CD4-positive, alpha-beta T cell treated with Interleukin-10 for 1 hour (primary cell): ENCODE measurements around the gene CSF1.

ENCODE experiments used
- DNase-seq: peaks from one replicate; pipeline ENCODE4 v3.0.0-alpha.2; 2020

The CSF1 gene

DNA sequence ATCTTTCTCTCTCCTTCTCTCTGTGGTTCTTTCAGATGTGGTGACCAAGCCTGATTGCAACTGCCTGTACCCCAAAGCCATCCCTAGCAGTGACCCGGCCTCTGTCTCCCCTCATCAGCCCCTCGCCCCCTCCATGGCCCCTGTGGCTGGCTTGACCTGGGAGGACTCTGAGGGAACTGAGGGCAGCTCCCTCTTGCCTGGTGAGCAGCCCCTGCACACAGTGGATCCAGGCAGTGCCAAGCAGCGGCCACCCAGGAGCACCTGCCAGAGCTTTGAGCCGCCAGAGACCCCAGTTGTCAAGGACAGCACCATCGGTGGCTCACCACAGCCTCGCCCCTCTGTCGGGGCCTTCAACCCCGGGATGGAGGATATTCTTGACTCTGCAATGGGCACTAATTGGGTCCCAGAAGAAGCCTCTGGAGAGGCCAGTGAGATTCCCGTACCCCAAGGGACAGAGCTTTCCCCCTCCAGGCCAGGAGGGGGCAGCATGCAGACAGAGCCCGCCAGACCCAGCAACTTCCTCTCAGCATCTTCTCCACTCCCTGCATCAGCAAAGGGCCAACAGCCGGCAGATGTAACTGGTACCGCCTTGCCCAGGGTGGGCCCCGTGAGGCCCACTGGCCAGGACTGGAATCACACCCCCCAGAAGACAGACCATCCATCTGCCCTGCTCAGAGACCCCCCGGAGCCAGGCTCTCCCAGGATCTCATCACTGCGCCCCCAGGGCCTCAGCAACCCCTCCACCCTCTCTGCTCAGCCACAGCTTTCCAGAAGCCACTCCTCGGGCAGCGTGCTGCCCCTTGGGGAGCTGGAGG, 12.7 kb downstream of the CSF1 start:
- DNase-seq, result no peak

DNA sequence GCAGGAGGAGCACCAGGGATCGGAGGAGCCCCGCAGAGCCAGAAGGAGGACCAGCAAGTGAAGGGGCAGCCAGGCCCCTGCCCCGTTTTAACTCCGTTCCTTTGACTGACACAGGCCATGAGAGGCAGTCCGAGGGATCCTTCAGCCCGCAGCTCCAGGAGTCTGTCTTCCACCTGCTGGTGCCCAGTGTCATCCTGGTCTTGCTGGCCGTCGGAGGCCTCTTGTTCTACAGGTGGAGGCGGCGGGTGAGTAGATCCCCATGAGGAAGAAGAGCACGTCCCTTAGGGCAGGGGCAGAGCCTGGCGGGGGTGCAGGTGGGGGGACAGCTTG, 13.3 kb downstream of the CSF1 start:
- DNase-seq, result no peak

DNA sequence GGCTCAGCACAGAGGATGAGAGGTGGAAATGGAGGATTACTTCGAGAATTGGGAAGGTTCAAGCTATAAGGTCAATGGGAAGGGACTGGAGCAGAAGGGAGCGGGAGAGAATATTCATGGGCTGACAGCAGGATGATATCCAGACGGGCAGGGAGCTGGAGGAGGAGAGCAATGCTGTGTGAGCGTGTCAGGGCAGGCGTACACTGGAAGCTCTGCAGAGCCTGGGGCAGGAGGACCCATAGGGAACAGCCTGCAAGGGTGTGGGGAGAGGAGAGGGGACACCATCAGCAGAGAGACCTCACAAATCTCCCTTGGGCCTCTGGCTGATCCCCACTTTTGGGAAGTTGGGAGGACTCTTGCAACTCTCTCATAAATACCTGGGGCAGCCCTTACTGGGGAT, 13.7 kb downstream of the CSF1 start:
- DNase-seq, result no peak

DNA sequence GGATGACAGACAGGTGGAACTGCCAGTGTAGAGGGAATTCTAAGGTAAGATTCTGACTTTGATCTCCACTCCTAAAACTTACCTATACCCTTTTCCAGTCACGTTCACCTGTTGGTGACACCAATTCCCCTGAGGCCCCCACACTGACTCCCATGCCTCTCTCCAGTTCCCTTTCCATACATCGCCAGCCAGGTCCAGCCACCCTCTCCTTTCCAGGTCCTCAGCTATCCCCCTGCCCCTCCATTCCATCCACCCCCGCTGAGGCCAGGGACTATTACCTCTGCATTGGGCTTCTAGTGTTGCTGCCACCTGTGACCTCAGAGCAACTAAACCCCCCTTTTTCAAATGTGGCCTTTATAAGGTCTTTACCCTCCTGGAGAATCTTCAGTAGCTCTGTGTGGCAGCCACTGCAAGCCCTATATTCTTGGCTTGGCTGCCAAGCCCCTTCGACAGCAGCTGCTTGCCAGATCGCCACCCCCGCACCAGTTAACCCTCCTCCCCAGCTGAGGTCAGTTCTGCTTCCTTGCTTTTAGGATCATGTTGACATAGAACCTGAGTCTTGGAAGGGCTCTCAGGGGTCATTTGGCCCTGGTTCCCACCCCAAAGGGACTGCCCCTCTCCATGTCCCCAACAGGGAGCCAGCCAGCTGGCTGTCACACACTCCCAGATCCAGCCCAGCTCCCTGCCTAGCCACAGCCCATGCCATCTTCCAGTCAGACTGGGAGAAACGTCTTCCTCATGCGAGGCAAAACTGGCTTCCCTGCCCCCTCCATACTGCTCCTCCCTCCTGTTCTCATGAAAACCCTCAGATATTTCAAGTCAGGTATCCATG, 14.7 kb downstream of the CSF1 start:
- no peak for DNase-seq

DNA sequence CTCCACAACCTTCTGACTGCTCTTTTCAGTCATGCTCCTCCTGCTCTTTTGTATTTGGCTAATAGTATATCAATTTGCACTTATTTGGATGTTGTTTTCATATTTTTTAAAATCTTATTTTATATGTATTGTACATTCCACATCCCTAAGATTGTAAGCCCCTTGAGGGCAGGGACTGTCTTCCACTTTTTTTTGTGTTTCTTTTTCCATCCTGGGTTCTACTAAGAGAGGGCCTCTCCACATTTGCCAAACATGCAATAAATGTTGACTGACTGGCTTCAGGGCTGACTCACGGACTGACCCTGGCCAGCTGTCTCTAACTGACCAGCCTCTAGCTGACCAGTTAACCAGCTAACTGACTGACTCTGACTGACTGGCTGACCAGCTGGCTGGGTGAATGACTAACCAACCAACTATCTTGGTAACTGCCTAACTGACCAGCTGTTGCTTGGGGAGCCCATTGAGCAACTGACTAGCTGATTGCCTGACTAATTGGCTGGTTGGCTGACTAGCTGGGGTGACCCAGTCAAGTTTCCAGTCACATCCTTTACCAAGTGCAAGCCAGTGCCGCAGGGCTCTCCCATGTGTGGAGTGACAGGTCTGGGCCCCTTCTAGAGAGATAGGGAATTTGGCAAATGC, 16.1 kb downstream of the CSF1 start:
- DNase-seq, result no peak

DNA sequence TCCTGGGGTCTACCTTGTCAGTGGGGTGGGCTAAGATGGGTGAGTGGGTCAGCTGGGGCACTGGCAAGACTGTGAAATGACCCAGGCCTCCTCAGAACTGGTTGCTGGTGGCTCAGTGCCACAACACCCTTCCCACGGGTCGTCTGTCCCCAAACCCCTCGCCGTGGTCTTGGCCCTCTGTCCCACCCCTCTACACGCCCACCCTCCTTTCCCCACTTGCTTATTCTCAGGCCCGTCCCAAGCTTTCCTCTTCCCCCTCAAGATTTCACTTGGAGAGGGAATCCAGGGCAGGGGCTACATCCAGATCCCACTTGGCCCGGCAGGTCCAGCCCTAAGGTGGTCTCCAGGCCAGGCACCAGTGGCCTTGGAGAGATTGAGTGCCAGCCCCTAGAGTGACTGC, 16.7 kb downstream of the CSF1 start:
- no peak for DNase-seq

DNA sequence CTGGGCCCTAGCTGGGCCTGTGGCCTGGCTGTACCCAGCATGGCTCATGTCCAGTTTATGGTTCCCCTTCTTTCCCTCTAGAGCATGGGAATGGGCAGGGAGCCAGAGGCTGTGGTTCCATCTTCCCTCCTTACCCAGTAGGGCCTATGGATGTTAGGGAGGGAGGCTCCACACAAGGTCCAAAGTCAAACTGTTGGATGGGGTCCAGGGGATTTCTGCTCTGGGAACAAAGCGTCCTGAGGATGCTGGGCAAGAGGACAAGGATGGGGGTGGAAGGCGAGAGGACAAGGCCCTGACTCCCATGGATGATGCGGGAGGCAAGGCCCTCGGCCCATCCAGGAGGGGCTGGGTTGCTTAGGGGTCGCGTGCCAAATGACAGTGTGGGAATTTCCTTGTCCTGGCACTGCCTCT, 17.3 kb downstream of the CSF1 start:
- DNase-seq, result no peak

DNA sequence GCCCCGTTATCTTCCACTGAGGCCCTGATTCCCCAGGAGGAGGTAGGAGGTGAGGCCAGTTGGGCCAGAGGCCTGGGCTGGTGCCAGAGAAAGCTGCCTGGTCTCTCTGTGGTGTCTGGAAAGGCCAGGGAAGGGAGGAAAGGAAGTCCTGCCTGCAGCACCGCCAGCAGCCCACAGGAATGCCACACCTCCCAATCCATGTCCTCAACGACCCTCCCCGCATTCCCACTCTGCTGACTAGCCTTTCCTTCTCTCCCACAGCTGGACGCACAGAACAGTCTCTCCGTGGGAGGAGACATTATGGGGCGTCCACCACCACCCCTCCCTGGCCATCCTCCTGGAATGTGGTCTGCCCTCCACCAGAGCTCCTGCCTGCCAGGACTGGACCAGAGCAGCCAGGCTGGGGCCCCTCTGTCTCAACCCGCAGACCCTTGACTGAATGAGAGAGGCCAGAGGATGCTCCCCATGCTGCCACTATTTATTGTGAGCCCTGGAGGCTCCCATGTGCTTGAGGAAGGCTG, 18.0 kb downstream of the CSF1 start:
- no peak for DNase-seq

DNA sequence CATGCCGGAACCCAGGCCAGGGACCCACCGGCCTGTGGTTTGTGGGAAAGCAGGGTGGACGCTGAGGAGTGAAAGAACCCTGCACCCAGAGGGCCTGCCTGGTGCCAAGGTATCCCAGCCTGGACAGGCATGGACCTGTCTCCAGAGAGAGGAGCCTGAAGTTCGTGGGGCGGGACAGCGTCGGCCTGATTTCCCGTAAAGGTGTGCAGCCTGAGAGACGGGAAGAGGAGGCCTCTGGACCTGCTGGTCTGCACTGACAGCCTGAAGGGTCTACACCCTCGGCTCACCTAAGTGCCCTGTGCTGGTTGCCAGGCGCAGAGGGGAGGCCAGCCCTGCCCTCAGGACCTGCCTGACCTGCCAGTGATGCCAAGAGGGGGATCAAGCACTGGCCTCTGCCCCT, 18.5 kb downstream of the CSF1 start:
- no peak for DNase-seq

DNA sequence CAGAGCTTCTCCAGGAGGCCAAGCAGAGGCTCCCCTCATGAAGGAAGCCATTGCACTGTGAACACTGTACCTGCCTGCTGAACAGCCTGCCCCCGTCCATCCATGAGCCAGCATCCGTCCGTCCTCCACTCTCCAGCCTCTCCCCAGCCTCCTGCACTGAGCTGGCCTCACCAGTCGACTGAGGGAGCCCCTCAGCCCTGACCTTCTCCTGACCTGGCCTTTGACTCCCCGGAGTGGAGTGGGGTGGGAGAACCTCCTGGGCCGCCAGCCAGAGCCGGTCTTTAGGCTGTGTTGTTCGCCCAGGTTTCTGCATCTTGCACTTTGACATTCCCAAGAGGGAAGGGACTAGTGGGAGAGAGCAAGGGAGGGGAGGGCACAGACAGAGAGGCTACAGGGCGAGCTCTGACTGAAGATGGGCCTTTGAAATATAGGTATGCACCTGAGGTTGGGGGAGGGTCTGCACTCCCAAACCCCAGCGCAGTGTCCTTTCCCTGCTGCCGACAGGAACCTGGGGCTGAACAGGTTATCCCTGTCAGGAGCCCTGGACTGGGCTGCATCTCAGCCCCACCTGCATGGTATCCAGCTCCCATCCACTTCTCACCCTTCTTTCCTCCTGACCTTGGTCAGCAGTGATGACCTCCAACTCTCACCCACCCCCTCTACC, 19.1 kb downstream of the CSF1 start:
- DNase-seq, result no peak

DNA sequence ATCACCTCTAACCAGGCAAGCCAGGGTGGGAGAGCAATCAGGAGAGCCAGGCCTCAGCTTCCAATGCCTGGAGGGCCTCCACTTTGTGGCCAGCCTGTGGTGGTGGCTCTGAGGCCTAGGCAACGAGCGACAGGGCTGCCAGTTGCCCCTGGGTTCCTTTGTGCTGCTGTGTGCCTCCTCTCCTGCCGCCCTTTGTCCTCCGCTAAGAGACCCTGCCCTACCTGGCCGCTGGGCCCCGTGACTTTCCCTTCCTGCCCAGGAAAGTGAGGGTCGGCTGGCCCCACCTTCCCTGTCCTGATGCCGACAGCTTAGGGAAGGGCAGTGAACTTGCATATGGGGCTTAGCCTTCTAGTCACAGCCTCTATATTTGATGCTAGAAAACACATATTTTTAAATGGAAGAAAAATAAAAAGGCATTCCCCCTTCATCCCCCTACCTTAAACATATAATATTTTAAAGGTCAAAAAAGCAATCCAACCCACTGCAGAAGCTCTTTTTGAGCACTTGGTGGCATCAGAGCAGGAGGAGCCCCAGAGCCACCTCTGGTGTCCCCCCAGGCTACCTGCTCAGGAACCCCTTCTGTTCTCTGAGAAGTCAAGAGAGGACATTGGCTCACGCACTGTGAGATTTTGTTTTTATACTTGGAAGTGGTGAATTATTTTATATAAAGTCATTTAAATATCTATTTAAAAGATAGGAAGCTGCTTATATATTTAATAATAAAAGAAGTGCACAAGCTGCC, 19.8 kb downstream of the CSF1 start:
- DNase-seq, result no peak

DNA sequence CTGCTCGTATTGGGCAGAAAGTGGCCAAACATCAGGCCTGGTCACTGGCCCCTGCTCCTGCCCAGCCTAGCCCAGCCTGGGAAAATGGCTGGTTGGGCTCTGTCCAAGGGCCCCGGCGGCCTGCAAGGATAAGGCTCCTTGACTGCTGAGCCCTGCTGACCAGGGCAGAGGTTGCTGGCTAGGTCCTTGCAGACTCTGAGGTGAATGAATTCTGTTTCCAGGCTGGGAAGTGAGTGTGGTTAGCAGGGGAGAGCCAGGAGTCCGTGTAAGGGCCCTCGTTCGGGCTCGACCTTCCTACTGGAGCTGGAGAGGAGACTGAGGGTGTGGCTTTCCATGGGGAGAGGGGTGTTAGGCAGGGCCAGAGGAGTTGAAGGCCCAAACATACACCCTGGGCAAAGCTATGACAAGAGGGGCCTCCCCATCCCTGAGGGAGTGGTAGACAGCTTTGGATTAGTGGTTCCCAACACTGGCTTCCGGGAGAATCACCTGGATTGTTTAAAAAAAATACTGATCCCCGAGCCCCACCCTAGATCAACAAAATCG, 20.6 kb downstream of the CSF1 start:
- DNase-seq, result no peak

DNA sequence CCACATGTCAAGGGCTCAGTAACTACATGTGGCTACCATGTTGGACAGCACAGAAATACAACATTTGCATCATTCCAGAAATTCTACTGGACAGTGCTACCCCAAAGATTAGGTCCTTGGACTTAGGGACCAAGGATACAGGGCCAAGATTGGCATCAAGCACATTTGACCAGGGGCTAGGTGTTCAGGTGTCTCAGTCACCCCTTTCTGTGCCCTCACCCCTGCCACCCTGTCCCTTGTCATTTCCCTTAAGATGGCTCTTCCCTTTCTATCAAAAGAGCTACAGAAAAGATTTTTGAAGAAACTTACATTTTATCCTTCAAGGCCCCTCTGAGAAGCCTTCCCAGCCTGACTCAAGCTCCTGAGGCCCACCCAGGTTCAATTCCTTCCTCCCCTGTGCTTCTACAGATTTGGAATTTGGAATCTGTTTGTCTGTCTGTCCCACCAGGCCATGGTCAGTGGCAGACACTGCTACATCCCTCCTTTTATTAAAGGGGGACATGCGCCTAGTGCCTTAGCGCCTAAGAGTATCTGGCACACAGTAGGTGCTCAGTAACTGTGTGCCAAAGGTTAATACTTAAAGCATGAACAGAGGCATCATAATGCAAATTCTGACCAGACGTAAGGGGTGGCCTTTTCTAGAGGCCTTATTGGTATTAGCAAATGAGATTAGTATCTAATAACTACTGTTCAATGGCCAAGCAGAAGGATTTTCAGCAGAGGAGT, 21.4 kb downstream of the CSF1 start:
- DNase-seq, result no peak

DNA sequence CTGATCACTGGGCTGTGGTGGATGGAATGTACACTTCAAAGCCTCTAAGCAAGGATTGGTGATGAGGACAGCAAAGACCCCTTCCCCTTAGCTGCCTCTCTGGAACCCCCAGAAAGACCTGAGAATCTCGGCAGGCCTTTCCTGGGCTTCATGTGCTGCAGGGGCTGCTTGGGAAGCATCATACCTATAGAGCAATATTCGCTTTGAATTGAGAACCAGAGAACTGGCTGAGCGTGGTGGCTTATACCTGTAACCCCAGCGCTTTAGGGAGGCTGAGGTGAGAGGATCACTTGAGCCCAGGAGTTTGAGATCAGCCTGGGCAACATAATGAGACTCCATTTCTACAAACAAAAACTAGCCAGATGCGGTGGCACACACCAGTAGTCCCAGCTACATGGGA, 22.0 kb downstream of the CSF1 start:
- no peak for DNase-seq

DNA sequence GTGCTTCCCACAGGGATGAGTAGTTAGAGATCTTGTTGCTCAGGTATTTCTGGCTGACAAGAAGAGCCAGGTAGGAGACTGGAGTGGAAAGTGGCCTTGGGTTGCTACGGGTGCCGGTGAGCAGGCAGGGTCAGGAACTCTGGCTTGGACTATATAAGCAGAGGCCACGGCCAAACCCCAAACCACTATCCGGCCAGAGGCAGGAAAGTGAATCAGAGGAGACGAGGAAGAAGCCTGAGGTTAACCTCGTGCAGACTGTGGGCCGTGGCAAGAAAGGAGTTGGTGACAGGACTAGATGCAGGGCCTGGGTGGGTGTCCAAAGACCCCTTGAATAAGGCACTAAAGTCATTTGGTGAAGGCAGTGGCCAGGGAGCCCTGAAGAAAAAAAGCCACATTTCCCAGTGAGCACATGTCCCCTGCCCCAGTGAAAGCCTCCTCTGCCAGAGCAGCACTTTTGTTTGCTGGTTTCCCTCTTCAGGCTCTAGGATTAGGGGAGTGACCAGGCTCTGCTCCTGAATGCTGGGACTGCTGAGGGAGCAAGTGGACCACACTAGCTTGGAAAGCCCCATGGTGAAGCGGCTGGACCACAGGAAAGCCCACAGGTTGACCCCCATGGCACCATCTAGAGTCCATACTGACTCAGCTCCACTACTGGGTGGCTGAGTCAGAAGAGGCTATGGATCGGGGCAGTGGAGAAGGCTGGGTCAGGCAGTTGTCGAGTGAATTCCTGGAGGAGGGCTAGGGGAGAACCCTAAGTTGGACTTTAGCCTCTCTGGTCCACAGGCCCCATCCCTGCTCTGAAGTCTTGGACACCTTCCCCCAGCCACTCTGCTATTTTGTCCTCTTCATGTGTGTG, 23.4 kb downstream of the CSF1 start:
- no peak for DNase-seq

DNA sequence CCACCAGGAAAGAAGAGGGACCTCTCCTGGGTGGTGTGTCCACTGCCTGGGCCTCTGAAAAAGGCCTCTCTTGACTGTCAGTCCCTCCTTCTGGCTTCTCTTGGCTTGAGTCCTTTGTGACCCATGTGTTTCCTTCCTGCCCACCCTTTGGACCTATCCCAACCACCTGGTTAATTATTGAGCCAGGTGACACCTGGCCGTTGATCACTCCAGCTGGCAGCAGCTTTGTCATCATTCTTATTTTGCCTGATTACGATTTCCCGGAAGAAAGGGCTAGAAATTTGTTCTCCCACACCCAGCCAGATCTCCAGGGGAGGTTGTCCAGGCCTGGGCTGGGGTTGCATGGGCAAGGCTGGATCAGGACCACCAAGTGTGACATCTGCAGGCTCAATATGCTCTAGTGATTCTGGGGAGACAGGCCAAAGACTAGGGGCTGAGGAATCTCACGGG, 24.8 kb downstream of the CSF1 start:
- DNase-seq, result no peak

DNA sequence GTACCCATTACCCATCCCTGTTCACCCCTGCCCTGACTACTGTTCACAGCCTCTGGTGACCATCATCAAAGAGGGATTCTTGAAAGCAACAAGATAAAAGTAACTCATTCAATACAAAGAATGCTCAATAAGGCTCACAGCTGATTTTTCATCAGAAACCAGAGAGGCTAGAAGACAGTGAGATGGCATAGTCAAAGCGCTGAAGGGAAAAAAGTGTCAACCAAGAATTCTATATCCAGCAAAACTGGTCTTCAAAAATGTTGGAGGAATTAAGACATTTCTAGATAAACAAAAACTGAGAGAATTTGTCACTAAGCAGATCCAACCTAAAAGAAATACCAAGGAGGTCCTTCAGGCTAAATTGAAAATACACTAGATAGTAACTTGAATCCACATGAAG, 27.1 kb downstream of the CSF1 start:
- DNase-seq, result no peak

DNA sequence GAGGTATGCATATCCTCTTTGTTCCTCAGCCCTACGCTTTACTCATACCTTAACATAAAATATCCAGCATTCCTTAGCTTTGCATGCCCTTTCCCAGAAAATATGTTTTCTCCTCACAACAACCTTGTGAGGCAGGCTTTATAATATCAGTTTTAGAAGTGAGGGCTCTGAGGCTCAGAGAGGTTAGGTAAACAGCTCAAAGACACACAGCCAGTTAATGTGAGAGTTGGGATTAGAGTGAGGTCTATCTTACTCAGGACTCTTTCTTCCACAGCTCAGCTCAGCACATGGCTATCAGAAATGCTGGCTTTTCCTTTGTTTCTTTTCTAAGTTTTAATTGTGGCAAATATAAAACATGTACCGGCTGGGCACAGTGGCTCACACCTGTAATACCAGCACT, 27.9 kb downstream of the CSF1 start:
- DNase-seq, result no peak

DNA sequence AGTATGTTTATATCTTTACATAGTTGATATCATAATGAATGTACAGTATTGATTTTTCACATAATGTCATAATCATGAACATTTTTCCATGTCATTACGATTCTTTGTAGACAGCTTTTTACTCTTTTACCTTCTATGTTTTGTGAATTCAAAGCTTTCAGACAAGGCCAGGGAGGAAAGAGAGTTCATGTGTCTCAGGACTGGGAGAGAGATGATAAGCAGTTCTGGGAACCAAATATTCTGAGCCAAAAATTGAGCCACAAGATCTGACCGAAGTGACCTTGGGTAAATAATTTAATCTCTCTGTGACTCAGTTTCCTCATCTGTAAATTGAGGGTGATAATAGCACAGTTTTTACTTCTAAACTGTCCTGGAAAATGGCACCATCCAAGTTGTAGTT, 31.8 kb downstream of the CSF1 start:
- no peak for DNase-seq

DNA sequence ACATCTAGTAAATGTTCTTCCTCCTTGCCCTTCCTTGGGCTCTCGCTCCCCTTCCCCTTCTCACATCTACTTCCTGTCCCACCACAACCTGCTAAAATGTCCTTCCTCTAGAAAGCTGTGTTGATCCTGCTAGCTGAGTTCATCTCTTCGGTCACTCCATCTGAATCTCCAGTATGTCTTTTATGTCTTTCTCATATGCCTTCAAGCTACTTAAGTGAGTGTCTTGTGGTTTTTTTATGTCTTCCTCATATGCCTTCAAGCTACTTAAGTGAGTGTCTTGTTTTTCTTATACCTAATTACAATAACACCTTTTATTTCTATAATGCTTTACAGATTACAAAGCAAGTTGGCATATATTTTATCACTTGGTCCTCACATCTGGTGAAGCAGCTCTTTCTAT, 33.9 kb downstream of the CSF1 start:
- no peak for DNase-seq
